Measurements from ENCODE around the gene MYO1G.

Gene MYO1G

GRCh38 chr7:44981035-44981706, 2.4 kb upstream of the MYO1G start:
- in situ Hi-C loops (cut with HindIII; ENCODE audit: low sequenced_read_pairs) = no loop called here

DNA sequence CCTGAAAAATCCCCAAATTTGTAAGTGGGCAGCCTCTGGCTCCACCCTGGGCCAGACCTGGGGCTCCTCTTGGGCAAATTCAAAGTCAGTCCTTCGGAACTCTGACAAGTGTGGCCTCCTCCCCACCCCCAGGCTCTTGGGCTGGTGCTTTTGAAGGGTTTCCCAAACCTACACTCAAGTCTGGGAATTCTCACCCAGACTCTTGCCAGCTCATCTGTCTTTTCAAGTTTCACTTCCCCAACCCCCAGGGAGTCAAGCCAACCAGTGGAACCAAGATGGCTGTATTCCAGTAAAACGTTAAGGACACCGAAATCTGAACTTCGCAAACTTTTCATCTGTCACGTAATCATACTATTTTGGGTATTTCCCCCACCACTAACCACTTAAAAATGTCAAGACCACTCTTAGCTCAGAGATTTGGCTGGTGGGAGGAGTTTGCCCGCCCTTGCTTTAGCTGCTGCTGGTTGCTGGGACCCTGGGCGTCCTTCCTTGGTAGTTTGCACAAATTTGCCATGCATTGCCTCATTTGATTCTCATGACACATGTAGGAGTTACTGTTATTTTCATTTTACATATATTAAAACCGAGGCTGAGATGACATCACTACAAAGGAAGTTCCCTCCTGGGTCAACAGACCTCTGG, 1.7 kb upstream of the MYO1G start:
- in situ Hi-C loops (cut with HindIII; ENCODE audit: low sequenced_read_pairs) = no loop called here

GRCh38 chr7:44979481-44980392, 922 bp upstream of the MYO1G start:
- in situ Hi-C loops (cut with HindIII; ENCODE audit: low sequenced_read_pairs) = no loop called here

DNA sequence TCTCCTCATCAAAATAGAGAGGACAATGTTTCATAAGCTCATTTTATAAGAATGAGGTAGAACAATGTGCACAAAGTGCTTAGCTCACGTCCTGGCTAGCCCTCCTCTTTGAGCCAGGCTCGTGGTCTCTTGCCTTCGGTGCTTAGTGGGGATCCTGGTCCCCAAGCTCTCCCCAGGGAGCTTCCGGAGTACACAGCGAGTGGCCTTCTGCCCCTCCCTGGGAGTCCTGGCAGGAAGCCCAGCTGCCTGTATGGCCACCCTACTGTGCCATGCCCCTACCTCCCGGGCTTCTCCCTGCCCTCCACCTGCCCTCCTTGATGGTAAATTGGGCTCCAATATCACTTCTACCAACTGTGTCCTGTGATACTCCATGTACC, 868 bp downstream of the MYO1G start:
- in situ Hi-C loops (cut with HindIII; ENCODE audit: low sequenced_read_pairs) = no loop called here

DNA sequence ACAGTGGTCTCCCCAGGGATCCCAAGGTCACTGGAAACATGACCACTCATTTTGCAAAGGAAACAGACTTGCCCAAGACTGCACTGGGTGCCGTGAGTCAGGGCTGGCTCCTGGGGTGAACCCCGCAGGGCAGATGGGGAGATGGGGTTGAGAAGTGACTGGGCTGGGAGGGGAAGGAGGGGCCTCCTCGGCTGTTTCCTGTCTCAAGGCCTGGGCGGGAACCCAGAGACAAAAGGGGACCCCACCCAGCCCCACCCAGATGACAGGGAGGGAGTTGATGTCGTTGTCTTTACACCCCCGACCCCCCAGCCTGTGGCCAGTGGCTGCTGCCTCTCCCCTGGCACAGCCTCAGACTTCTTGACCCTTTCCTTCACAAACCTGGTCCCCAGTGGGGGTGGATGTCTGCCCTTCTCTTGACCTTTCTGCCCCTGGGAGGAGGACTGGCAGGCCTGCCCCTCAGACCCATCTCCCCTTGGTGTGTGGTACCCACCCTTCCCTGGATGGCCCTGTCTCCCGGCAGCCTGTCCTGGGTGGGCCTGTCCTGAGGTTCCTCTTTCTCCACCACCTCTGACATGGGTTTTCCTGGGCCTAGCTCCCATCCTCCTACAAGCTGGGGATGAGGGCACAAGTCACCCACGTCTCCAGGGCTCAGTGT, 1.4 kb downstream of the MYO1G start:
- in situ Hi-C loops (cut with HindIII; ENCODE audit: low sequenced_read_pairs) = no loop called here

- in situ Hi-C loops (cut with HindIII; ENCODE audit: low sequenced_read_pairs) = no loop called here
Measured at GRCh38 chr7:44976746-44977196, 2.0 kb downstream of the MYO1G start.

DNA sequence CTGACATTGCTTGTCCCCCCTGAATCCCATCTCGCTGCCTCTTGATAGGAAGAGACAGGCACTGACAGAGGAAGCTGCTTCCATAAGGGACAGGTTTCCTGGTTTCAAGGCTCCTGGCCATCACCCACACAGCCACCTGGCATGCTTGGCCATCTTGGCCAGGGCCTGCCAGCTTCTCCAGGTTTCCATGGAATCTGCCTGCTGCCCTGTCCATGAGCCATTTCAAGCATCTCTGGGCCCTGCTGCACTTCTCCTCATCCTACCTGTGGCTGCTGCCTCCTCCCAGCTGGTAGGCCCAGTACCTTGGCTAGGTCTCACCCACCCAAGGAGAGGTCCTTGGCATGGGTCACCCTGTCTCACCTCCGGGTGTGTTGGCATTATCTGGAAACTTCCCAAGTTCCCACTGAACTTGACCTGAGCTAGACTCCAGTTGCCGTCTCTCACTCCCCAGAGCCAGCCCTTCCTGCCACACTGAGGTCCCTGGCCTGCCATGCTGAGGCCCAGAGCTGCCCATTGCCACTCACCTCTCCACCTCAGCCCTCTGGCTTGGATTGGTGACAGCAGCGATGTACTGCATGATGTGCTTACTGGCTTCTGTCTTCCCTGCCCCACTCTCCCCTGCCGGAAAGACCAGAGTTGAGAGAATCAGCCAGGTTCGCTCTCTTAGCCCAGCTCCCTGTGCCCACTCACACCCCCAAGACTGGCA, 2.6 kb downstream of the MYO1G start:
- in situ Hi-C loops (cut with HindIII; ENCODE audit: low sequenced_read_pairs) = no loop called here

- in situ Hi-C loops (cut with HindIII; ENCODE audit: low sequenced_read_pairs) = no loop called here
Measured at GRCh38 chr7:44975331-44976039, 3.3 kb downstream of the MYO1G start.

DNA sequence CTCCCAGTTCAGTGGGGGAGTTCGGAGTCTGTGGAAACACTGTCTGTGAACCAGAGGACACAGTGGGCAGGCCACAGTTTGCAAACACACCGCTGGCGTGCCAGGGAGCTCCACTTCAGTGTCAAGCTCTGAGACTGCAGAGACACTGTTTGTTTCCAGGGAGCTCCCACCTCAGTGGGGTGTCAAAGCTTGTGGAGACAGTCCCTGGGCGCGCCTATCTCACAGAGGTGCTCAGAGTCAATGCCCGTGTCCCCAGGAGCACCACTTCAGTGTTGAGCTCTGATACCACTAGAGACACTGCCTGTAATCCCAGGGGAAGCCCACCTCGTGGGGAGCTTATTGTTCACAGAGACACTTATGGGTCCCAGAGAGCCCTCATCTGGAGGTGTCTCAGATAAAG, 4.3 kb downstream of the MYO1G start:
- in situ Hi-C loops (cut with HindIII; ENCODE audit: low sequenced_read_pairs) = no loop called here

- in situ Hi-C loops (cut with HindIII; ENCODE audit: low sequenced_read_pairs) = no loop called here
Measured at GRCh38 chr7:44973610-44974401, 5.0 kb downstream of the MYO1G start.

GRCh38 chr7:44972562-44972961, 6.3 kb downstream of the MYO1G start:
- in situ Hi-C loops (cut with HindIII; ENCODE audit: low sequenced_read_pairs) = no loop called here

- in situ Hi-C loops (cut with HindIII; ENCODE audit: low sequenced_read_pairs) = no loop called here
Measured at GRCh38 chr7:44971902-44972441, 6.8 kb downstream of the MYO1G start.

GRCh38 chr7:44971188-44971901, 7.5 kb downstream of the MYO1G start:
- in situ Hi-C loops (cut with HindIII; ENCODE audit: low sequenced_read_pairs) = no loop called here

- in situ Hi-C loops (cut with HindIII; ENCODE audit: low sequenced_read_pairs) = no loop called here
Measured at GRCh38 chr7:44970523-44971051, 8.2 kb downstream of the MYO1G start.

- in situ Hi-C loops (cut with HindIII; ENCODE audit: low sequenced_read_pairs) = loop anchor here (5.0 to 10.0 kb wide), 2 partner anchors 85 to 142 kb away; partner anchors contain the start of genes PURB and TBRG4
Measured at GRCh38 chr7:44969701-44970522, 8.9 kb downstream of the MYO1G start.

- in situ Hi-C loops (cut with HindIII; ENCODE audit: low sequenced_read_pairs) = loop anchor here (5.0 to 10.0 kb wide), 2 partner anchors 84 to 143 kb away; partner anchors contain the start of genes PURB and TBRG4
Measured at GRCh38 chr7:44969049-44969700, 9.6 kb downstream of the MYO1G start.
